ENCODE data around the gene MPPED2.

DNA sequence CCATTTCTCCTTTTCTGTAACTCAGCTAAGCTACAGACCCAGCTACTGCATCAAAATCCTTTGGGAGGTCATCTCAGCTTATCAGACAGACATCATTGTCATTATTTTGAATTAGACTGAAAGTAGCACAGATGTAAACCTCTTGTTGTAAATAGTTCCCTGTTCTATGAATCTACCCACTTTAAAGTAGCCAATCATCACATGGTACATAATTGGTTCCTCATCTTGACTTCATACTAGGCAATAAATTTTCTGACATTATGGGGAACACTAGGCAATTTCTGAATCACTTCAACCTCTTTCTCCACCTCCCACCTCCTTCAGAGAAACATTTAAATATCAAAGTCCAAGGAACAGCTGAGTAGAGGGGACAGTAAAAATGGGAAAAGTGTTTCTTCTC, 47.9 kb downstream of the MPPED2 start:
- TF ChIP-seq, protein P1, sequence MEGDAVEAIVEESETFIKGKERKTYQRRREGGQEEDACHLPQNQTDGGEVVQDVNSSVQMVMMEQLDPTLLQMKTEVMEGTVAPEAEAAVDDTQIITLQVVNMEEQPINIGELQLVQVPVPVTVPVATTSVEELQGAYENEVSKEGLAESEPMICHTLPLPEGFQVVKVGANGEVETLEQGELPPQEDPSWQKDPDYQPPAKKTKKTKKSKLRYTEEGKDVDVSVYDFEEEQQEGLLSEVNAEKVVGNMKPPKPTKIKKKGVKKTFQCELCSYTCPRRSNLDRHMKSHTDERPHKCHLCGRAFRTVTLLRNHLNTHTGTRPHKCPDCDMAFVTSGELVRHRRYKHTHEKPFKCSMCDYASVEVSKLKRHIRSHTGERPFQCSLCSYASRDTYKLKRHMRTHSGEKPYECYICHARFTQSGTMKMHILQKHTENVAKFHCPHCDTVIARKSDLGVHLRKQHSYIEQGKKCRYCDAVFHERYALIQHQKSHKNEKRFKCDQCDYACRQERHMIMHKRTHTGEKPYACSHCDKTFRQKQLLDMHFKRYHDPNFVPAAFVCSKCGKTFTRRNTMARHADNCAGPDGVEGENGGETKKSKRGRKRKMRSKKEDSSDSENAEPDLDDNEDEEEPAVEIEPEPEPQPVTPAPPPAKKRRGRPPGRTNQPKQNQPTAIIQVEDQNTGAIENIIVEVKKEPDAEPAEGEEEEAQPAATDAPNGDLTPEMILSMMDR (IDR thresholded peaks at IDR 0.05; ENCODE audit: low read depth, low read length) = no peak
- TF ChIP-seq EZH2phosphoT487 (IDR thresholded peaks at IDR 0.05; ENCODE audit: low read depth) = no peak

All from OCI-LY3 (cell line).